ENCODE data around the gene UBE2M.
A peak's percentile ranks its signal among the peaks of the same experiment; 100 is the strongest.
"Not testable (repeated sequence)": the region's sequence is repeated elsewhere in the genome, so short reads cannot be mapped to it uniquely, and the experiment has no call there.

UBE2M gene

GRCh38 chr19:58539169-58539559, 19.2 kb downstream of the UBE2M start:
- DNase-seq (ENCODE audit: low read depth): not testable (repeated sequence)

GRCh38 chr19:58538257-58539168, 19.9 kb downstream of the UBE2M start:
- DNase-seq (ENCODE audit: low read depth): no peak

- no peak for DNase-seq (ENCODE audit: low read depth)
These were observed 21.3 kb downstream of the UBE2M start for GRCh38 chr19:58536852-58537798.

- no peak for DNase-seq (ENCODE audit: low read depth)
These were observed 22.6 kb downstream of the UBE2M start for GRCh38 chr19:58535857-58536256.

GRCh38 chr19:58531034-58531840, 27.2 kb downstream of the UBE2M start:
- DNase-seq (ENCODE audit: low read depth): no peak

- DNase-seq (ENCODE audit: low read depth): no peak
These were observed 29.0 kb downstream of the UBE2M start for GRCh38 chr19:58529405-58529804.

- no peak for DNase-seq (ENCODE audit: low read depth)
These were observed 35.7 kb downstream of the UBE2M start for GRCh38 chr19:58522709-58523108.

GRCh38 chr19:58521651-58522050, 36.8 kb downstream of the UBE2M start:
- DNase-seq (ENCODE audit: low read depth): no peak

- DNase-seq (ENCODE audit: low read depth): no peak
These were observed 38.2 kb downstream of the UBE2M start for GRCh38 chr19:58520257-58520599.

- peak; percentile 81 for DNase-seq (ENCODE audit: low read depth)
These were observed 38.8 kb downstream of the UBE2M start, which contains the start of gene ZBTB45 for GRCh38 chr19:58519355-58520256. Gene ZBTB45 (minus strand): TSS chr19:58519810. CDS start chr19:58517673, 2,137 bp downstream.

- peak; percentile 32 for DNase-seq (ENCODE audit: low read depth)
These were observed 39.4 kb downstream of the UBE2M start for GRCh38 chr19:58519087-58519354.

GRCh38 chr19:58518256-58519086, 39.9 kb downstream of the UBE2M start:
- DNase-seq (ENCODE audit: low read depth): no peak

- DNase-seq (ENCODE audit: low read depth): no peak
These were observed 41.2 kb downstream of the UBE2M start for GRCh38 chr19:58516964-58517833.

- DNase-seq (ENCODE audit: low read depth): no peak
These were observed 42.1 kb downstream of the UBE2M start for GRCh38 chr19:58516246-58516836.

- no peak for DNase-seq (ENCODE audit: low read depth)
These were observed 43.2 kb downstream of the UBE2M start for GRCh38 chr19:58515259-58515658.

- DNase-seq (ENCODE audit: low read depth): no peak
These were observed 43.8 kb downstream of the UBE2M start for GRCh38 chr19:58514564-58515022.

GRCh38 chr19:58513694-58514563, 44.5 kb downstream of the UBE2M start:
- DNase-seq (ENCODE audit: low read depth): no peak
